Neural progenitor cell (in vitro differentiated cells): ENCODE results near the gene PLAC1.

Experiments used
- EZH2 ChIP-seq: fragments of 200-600 bp; sonication (generic); IDR thresholded peaks from 2 replicates; pipeline ENCODE4 v1.6.1; 2017; ENCODE audit warnings: antibody characterized with exemption, mild to moderate bottlenecking, moderate library complexity
- TF ChIP-seq, protein P1 (sequence below): fragments of 200-600 bp; sonication (generic); IDR thresholded peaks from 2 replicates; pipeline ENCODE4 v1.5.1; 2017; ENCODE audit warnings: antibody characterized with exemption, mild to moderate bottlenecking

DNA sequence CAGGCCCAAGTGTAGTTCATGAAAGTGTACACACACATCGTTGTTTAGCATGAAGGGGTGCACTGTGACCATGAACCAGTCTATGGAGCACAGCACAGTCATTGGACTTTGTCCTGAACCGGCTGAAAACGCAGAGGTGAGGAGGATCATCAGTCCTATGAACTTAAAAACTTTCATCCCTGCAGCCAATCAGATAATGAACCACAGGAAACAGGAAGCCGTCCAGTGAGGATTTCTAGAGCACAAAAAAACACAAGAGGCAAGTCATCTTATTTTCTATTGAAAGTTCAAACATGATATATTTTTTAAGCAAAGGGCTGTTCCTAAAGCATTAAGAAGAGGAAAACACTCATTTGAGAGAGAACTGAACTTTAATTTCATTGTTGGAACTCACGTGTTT is 91.8 kb downstream of the PLAC1 start:
- TF ChIP-seq, protein P1, sequence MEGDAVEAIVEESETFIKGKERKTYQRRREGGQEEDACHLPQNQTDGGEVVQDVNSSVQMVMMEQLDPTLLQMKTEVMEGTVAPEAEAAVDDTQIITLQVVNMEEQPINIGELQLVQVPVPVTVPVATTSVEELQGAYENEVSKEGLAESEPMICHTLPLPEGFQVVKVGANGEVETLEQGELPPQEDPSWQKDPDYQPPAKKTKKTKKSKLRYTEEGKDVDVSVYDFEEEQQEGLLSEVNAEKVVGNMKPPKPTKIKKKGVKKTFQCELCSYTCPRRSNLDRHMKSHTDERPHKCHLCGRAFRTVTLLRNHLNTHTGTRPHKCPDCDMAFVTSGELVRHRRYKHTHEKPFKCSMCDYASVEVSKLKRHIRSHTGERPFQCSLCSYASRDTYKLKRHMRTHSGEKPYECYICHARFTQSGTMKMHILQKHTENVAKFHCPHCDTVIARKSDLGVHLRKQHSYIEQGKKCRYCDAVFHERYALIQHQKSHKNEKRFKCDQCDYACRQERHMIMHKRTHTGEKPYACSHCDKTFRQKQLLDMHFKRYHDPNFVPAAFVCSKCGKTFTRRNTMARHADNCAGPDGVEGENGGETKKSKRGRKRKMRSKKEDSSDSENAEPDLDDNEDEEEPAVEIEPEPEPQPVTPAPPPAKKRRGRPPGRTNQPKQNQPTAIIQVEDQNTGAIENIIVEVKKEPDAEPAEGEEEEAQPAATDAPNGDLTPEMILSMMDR: no peak
- no peak for TF ChIP-seq EZH2
